HEK293 (cell line): Measurements from ENCODE around the gene PEAK3.

Experiments
- CTCF ChIA-PET: fragments of 350-600 bp; formaldehyde crosslinking; extraction: SDS; loops from one replicate; lab custom pipeline; 2021; ENCODE audit warnings: antibody characterized with exemption; lab: Yijun Ruan, JAX
- POLR2A ChIA-PET: fragments of 300-600 bp; formaldehyde crosslinking; extraction: SDS; loops from one replicate; lab custom pipeline; 2020; ENCODE audit warnings: antibody characterized with exemption, inconsistent platforms; lab: Yijun Ruan, JAX
- H3K27ac ChIP-seq: fragments of 200-500 bp; sonication (Bioruptor generic); 2 replicates; pipeline ENCODE4 v1.5.1; 2014; ENCODE audit warnings: low read depth, low read length, control low read depth, inconsistent platforms; ENCODE audit errors: extremely low read depth
- H3K36me3 ChIP-seq, 2 experiments: fragments of 200-500 bp in 1 of 2; sonication (Bioruptor generic) in 1 of 2; 1 replicate in 1 of 2; 2 replicates in 1 of 2; pipeline ENCODE4 v1.5.1; 2014 to 2017; ENCODE audit warnings: inconsistent platforms in 2 of 2, low read length in 2 of 2; ENCODE audit not compliant: control insufficient read depth in 2 of 2, insufficient read depth in 1 of 2
- H3K4me1 ChIP-seq: fragments of 200-500 bp; sonication (Bioruptor generic); 2 replicates; pipeline ENCODE4 v1.5.1; 2014; ENCODE audit warnings: mild to moderate bottlenecking, low read length, inconsistent platforms; ENCODE audit not compliant: control insufficient read depth, insufficient read depth
- H3K4me3 ChIP-seq: 2 replicates; pipeline ENCODE4 v1.5.1; 2011; ENCODE audit warnings: low read depth, mild to moderate bottlenecking, control low read depth, low read length, moderate library complexity
- H3K9me3 ChIP-seq: fragments of 200-500 bp; sonication (Bioruptor generic); 2 replicates; pipeline ENCODE4 v1.5.1; 2014; ENCODE audit warnings: low read depth, low read length, inconsistent platforms; ENCODE audit not compliant: control insufficient read depth, insufficient read depth
- GLI2 ChIP-seq: fragments of 450-650 bp; formaldehyde crosslinking; IDR thresholded peaks from 2 replicates; pipeline ENCODE4; 2017; ENCODE audit warnings: missing biosample characterization, missing genetic modification characterization, low read depth, borderline replicate concordance
- YY1 ChIP-seq: fragments of 450-650 bp; formaldehyde crosslinking; IDR thresholded peaks from 2 replicates; pipeline ENCODE4 v1.5.1; 2018; ENCODE audit warnings: missing biosample characterization, missing genetic modification characterization
- ZNF26 ChIP-seq: fragments of 450-650 bp; formaldehyde crosslinking; IDR thresholded peaks from 2 replicates; pipeline ENCODE4 v1.5.1; 2016; ENCODE audit warnings: missing biosample characterization, missing genetic modification characterization
- ZNF302 ChIP-seq: fragments of 450-650 bp; formaldehyde crosslinking; IDR thresholded peaks from 2 replicates; pipeline ENCODE4 v1.5.1; 2016; ENCODE audit warnings: missing biosample characterization, missing genetic modification characterization, low read depth
- ZNF311 ChIP-seq: fragments of 450-650 bp; formaldehyde crosslinking; IDR thresholded peaks from 2 replicates; pipeline ENCODE4 v1.5.1; 2017; ENCODE audit warnings: missing biosample characterization, missing genetic modification characterization, borderline replicate concordance
- ZNF747 ChIP-seq: fragments of 450-650 bp; formaldehyde crosslinking; IDR thresholded peaks from 2 replicates; pipeline ENCODE4 v1.5.1; 2016; ENCODE audit warnings: missing biosample characterization, missing genetic modification characterization
- ZXDB ChIP-seq: fragments of 450-650 bp; formaldehyde crosslinking; IDR thresholded peaks from 2 replicates; pipeline ENCODE4 v1.5.1; 2016; ENCODE audit warnings: missing biosample characterization, missing genetic modification characterization
- TF ChIP-seq, protein P1 (sequence below): fragments of 450-650 bp; formaldehyde crosslinking; IDR thresholded peaks from 2 replicates; pipeline ENCODE4 v1.5.1; 2016; ENCODE audit warnings: missing biosample characterization, missing genetic modification characterization, borderline replicate concordance
- TF ChIP-seq, protein P2 (sequence below): fragments of 450-650 bp; formaldehyde crosslinking; IDR thresholded peaks from 2 replicates; pipeline ENCODE4 v1.5.1; 2017; ENCODE audit warnings: missing biosample characterization, missing genetic modification characterization
- TF ChIP-seq, protein P3 (sequence below): fragments of 450-650 bp; formaldehyde crosslinking; IDR thresholded peaks from 2 replicates; pipeline ENCODE4 v1.5.1; 2016; ENCODE audit warnings: missing biosample characterization, missing genetic modification characterization

Gene PEAK3

GRCh38 chr19:2251106-2252054, 30.6 kb downstream of the PEAK3 start:
- ChIA-PET CTCF (no interaction called here), POLR2A (no interaction called here)
- no peaks in the 10 kb centered on the region for H3K4me1 ChIP-seq
- H3K9me3 ChIP-seq: no peaks in the 10 kb centered on the region
- H3K4me3 ChIP-seq: no peak overlapping the region
- H3K36me3 ChIP-seq: peaks cover 0 to 26% of the 10 kb centered on the region in 2 experiments; a peak in 1 of 3 replicates
- no peak overlapping the region for H3K27ac ChIP-seq
- TF ChIP-seq, protein P1, sequence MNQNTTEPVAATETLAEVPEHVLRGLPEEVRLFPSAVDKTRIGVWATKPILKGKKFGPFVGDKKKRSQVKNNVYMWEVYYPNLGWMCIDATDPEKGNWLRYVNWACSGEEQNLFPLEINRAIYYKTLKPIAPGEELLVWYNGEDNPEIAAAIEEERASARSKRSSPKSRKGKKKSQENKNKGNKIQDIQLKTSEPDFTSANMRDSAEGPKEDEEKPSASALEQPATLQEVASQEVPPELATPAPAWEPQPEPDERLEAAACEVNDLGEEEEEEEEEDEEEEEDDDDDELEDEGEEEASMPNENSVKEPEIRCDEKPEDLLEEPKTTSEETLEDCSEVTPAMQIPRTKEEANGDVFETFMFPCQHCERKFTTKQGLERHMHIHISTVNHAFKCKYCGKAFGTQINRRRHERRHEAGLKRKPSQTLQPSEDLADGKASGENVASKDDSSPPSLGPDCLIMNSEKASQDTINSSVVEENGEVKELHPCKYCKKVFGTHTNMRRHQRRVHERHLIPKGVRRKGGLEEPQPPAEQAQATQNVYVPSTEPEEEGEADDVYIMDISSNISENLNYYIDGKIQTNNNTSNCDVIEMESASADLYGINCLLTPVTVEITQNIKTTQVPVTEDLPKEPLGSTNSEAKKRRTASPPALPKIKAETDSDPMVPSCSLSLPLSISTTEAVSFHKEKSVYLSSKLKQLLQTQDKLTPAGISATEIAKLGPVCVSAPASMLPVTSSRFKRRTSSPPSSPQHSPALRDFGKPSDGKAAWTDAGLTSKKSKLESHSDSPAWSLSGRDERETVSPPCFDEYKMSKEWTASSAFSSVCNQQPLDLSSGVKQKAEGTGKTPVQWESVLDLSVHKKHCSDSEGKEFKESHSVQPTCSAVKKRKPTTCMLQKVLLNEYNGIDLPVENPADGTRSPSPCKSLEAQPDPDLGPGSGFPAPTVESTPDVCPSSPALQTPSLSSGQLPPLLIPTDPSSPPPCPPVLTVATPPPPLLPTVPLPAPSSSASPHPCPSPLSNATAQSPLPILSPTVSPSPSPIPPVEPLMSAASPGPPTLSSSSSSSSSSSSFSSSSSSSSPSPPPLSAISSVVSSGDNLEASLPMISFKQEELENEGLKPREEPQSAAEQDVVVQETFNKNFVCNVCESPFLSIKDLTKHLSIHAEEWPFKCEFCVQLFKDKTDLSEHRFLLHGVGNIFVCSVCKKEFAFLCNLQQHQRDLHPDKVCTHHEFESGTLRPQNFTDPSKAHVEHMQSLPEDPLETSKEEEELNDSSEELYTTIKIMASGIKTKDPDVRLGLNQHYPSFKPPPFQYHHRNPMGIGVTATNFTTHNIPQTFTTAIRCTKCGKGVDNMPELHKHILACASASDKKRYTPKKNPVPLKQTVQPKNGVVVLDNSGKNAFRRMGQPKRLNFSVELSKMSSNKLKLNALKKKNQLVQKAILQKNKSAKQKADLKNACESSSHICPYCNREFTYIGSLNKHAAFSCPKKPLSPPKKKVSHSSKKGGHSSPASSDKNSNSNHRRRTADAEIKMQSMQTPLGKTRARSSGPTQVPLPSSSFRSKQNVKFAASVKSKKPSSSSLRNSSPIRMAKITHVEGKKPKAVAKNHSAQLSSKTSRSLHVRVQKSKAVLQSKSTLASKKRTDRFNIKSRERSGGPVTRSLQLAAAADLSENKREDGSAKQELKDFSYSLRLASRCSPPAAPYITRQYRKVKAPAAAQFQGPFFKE: no peak
- TF ChIP-seq, all 188 proteins: peak for 0

GRCh38 chr19:2250766-2251105, 31.2 kb downstream of the PEAK3 start:
- H3K36me3 ChIP-seq: peaks cover 0 to 33% of the 10 kb centered on the region in 2 experiments; a peak in 1 of 3 replicates
- TF ChIP-seq, protein P2, sequence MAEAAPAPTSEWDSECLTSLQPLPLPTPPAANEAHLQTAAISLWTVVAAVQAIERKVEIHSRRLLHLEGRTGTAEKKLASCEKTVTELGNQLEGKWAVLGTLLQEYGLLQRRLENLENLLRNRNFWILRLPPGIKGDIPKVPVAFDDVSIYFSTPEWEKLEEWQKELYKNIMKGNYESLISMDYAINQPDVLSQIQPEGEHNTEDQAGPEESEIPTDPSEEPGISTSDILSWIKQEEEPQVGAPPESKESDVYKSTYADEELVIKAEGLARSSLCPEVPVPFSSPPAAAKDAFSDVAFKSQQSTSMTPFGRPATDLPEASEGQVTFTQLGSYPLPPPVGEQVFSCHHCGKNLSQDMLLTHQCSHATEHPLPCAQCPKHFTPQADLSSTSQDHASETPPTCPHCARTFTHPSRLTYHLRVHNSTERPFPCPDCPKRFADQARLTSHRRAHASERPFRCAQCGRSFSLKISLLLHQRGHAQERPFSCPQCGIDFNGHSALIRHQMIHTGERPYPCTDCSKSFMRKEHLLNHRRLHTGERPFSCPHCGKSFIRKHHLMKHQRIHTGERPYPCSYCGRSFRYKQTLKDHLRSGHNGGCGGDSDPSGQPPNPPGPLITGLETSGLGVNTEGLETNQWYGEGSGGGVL (tag by site-specific recombination): no peak
- TF ChIP-seq YY1 (tag by site-specific recombination) (no peak), ZNF311 (tag by site-specific recombination) (no peak), ZNF302 (no peak), ZXDB (tag by site-specific recombination) (no peak), GLI2 (tag by site-specific recombination) (no peak), ZNF26 (tag by site-specific recombination) (no peak), ZNF747 (no peak)
- TF ChIP-seq, protein P3, sequence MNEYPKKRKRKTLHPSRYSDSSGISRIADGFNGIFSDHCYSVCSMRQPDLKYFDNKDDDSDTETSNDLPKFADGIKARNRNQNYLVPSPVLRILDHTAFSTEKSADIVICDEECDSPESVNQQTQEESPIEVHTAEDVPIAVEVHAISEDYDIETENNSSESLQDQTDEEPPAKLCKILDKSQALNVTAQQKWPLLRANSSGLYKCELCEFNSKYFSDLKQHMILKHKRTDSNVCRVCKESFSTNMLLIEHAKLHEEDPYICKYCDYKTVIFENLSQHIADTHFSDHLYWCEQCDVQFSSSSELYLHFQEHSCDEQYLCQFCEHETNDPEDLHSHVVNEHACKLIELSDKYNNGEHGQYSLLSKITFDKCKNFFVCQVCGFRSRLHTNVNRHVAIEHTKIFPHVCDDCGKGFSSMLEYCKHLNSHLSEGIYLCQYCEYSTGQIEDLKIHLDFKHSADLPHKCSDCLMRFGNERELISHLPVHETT (tag by site-specific recombination): no peak
- POLR2A ChIA-PET: interaction anchor here (1.0 to 3.4 kb wide), 3 partner anchors 12 to 225 kb away, joined by 3 to 14 read pairs (median 7); partner anchors contain the start of genes GADD45B and PLEKHJ1

More at GRCh38 chr19:2250766-2251105, 31.2 kb downstream of the PEAK3 start:
- no peak overlapping the region for H3K4me3 ChIP-seq
- CTCF ChIA-PET: interaction anchor here (0.5 kb wide), 1 partner anchor 21 kb away, joined by 3 read pairs; no protein-coding TSS in a partner anchor
- H3K27ac ChIP-seq: no peak overlapping the region
- H3K4me1 ChIP-seq: no peaks in the 10 kb centered on the region
- H3K9me3 ChIP-seq: no peaks in the 10 kb centered on the region
